SW480 (cell line): ENCODE data around the gene JMJD8.

Experiments used
- DNase-seq: peaks from one replicate; pipeline ENCODE4 v3.0.0-alpha.2; 2016; ENCODE audit warnings: low spot score

Gene JMJD8

DNA sequence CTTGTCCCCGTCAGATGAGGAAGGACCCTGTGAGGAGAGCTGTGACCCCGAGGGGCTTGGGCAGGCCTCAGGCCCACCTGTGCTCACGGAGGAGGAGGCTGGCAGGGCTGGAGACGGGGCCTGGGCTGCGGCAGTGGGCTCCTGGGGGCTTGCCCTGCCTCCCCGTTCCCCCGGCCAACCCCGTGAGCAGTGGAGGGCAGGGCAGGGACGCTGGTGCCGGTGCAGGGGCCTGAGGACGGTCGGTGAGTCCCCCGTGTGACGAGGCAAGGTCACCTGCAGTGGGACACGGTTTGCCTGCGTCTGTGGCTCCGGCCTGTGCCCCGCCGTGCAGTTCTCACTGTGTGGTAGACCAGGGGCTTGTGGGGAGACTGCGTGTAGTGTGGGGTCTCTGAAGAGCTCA lies 24.5 kb downstream of the JMJD8 start:
- no peak for DNase-seq

DNA sequence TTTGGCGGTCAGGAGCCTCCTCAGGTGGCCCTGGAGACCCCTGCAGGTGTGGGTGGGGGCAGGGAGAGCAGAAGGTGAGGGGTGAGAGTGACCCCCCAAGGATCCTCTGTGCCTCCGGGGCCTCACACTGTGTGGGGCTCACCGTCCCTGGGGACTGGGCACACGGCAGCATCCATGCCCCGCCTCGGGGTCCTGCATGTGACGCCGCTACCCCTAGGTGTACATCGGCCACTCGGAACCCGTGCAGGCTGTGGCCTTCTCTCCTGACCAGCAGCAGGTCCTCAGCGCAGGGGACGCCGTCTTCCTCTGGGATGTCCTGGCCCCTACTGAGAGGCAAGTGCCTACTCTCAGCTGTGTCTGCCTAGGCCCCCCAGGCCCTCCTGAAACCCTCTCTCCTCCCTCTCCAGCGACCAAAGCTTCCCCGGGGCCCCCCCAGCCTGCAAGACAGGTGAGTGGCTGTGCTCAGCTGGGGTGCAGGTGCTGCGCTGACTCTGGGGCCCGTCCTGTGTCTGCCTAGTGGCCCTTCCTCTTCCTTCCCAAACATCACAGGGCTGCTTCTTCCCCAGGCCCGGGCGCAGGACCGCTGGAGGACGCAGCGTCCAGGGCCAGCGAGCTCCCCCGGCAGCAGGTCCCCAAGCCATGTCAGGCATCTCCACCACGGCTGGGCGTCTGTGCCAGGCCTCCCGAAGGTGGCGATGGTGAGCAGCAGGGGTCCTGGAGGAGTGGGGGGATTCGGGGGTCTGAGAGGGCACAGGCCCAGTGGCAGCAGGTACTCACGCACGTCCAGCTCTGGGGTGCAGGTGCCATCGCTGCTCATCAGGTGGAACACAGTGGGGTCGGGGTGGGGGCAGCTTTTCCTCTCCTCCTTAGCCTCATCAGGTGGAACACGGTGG lies 25.2 kb downstream of the JMJD8 start:
- DNase-seq = no peak

DNA sequence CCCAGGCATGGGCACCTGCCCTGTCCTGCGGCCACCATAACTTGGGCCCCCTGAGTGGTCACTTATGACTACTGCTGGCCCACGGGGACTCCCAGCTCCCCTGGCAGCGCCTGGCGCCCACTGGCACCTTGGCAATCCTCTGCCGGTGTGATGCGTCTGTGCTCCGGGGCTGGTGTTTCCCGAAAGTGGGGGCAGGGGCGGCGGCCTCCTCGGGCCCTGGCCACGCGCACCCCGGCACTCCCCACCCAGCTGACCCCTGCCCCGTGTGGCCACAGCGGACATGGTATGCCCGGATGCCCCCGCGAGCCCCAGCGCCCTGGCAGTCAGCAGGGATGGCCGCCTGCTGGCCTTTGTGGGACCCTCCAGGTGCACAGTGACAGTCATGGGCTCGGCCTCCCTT lies 26.6 kb downstream of the JMJD8 start:
- DNase-seq = no peak

DNA sequence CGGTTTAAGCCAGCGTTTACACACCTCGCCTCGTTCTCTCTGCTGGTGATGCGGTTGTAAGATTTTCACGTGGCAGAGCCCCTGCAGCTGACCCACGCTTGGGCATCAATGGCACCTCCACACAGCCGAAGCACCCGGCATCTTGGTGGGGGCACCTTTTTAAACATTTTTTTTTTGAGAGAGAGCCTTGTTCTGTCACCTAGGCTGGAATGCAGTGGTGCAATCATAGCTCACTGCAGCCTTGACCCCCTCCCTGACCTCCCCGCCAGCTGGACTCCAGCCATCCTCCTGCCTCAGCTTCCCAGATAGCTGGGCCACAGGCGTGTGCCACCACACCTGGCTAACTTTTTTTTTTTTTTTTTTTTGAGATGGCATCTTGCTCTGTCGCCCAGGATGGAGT lies 30.1 kb downstream of the JMJD8 start:
- no peak for DNase-seq

DNA sequence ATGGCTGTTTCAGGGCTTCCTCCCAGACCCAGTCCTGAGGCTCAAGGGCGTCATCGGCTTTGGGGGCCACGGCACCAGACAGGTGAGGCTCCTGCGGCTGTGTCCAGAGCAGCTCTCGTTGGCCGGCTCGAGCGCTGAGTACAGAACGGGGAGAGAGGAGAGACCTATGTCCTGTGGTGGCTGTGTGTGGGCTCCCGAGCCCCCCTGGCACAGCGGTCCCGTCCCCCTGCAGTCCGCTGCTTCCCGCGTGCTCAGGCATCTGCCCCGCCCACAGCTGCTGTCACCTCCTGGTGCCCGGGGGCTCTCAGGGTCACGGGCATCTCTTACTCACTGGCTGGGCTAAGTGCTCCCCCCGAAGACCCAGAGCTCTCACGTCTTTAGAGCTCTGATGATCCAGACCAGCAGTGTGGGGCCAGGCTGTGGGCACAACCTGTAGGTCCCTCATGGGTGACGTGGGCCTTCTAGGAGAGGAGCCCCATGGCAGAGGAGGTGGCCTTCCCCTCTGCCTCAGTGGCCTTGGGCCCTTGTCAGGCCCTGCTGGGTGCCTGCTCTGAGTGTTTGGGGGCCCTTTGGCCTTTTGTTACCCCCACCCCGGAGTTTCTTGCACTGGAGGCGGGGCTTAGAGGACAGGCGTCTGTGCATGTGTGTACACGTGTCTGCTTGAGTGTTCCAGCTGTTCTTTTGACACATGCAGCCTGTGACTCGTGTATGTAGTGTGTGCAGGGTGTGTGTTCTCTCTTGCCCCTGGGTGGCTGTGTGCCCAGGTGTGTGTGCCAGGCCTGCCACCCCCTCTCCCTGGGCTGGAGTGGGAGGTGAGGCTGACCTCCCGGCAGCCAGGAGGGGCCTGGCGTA lies 31.5 kb downstream of the JMJD8 start:
- DNase-seq = no peak

GRCh38 chr16:651844-652243 lies 32.3 kb downstream of the JMJD8 start:
- no peak for DNase-seq

GRCh38 chr16:649631-650030 lies 34.5 kb downstream of the JMJD8 start:
- no peak for DNase-seq

GRCh38 chr16:648781-649589 lies 35.1 kb downstream of the JMJD8 start, which contains the start of gene WDR90:
Gene WDR90 (plus strand): TSS chr16:649365. CDS start chr16:649417, 52 bp downstream.
- peak; percentile 89 for DNase-seq

DNA sequence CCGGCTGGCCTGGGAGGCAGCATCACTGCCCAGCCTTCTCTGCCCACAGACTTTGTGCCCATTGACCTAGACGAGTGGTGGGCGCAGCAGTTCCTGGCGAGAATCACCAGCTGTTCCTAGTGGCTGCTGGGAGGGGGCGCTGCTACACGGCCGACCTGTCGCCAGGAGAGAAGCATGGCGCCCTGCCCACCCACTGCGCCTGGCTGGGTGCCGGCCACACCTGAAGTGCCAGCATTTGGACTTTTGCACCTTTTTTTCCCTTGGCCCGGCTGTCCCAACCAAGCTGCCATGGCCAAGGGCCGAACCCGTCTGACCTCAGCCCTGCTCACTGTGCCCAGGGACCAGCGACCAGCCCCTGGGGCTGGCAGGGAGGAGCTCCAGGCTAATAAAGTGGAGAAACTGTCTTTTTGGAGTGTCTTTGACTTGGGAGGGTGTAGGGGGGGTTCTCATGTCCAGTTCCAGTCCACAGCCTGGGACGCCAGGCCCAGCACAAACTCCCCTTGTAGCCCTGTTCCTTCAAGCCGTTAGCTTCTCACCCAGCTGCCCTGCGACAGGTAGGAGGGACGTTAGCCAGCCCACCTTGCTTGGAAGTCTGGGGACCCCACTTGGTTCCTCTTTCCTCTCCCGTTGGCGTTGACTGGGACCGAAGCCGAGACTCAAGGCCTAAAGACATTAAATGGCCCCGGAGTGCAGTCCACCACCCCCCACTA lies 35.9 kb downstream of the JMJD8 start:
- DNase-seq = peak; percentile 74

- DNase-seq = no peak
These were observed 36.8 kb downstream of the JMJD8 start for GRCh38 chr16:647173-647902.

- no peak for DNase-seq
These were observed 37.4 kb downstream of the JMJD8 start for GRCh38 chr16:646679-647172.

DNA sequence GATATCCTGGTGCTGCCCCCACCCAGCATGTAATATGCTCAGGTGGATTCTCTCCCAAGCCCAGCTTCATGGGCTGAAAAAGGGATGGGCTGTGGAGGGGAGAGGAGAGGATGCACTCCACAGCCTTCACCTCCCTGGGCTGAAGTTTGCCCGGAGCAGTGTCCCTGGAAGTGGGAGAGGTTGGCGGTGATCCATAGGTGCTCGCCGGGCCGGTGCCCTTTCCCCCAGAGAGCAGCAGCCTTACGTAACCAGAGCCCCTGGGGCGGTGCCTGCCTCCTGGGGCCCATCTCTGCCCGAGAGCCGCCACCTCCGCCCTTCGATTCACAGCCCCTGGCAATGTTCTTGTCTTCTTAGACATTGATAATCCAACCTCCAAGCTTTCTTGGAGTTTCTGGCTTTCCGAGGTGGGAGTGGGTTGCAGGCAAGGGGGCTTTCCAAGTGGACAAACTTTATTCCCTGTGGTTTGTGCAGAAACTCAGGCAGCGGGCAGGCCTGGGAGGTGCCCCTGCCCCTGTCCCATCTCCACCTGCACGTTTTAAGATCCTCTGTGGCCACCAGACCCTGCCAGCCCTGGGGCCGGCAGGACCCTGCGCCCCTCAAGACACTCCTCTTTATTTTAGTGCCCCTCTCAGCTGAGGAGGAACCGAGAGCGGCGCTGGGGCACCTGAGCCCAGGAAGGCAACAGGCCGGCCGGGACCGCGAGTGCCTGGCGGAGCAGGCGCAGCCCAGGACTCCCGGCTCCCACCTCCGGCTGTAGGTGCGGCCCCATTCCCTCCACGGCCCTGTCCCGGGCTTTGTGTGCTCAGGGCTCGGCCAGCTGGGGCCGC lies 38.1 kb downstream of the JMJD8 start:
- no peak for DNase-seq

- no peak for DNase-seq
These were observed 39.6 kb downstream of the JMJD8 start for GRCh38 chr16:644556-644955.

DNA sequence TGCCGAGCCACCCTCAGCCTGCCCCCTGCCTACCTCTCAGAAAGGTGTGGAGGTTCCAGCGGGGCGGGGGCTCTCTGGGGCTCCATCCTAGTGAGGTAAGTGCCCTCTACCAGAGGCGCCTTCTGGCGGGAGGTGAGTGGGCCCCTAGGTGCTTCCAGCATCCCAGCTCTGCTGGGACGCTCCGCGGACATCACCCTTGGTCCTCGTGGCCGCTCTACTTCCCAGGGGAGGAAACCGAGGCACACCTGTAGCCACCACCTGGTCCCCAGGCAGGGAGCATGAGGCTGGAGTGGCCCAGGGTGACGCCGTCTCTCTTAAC lies 41.1 kb downstream of the JMJD8 start:
- no peak for DNase-seq

GRCh38 chr16:642189-643049 lies 41.7 kb downstream of the JMJD8 start:
- DNase-seq = peak; percentile 55

DNA sequence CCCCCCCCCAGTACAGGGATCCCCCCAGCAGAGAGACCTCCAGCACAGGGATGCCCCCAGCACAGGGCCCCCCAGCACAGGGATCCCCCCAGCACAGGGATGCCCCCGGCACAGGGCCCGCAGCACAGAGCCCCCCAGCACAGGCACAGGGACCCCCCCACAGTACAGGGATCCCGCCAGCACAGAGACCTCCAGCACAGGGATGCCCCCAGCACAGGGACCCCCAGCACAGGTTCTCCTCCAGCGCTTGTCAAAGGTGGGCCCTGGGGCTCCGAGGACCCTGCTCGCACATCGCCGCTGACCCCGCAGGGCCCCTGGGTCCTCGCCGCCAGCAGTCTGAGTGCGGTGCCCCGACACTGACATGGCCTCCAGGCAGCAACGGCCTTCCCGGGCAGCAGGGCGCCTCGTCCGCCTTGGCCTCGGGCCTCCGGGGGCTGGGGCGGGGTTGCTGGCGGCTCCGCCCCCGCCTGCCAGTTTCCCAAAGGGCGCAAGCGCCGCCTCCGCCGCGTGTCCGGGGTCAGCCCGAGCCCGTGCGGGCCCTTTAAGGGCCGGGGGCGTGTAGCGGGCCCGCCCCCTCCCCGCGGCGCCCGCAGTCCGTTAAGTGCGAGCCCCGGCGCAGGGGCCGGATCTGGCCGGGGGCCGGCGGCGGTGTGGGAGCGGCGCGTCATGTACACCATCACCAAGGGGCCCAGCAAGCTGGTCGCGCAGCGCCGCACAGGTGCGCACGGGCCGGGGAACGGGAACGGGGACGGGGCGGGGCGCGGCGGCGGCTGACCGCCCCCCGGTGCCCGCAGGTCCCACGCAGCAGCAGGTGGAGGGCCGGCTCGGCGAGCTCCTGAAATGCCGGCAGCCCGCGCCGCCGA lies 42.6 kb downstream of the JMJD8 start, which contains the start of gene MCRIP2:
MCRIP2 (plus strand) TSS at position 503 of the 863 bp plus-strand sequence; CDS start at position 667, 164 bp downstream.
- peak; percentile 82 for DNase-seq

DNA sequence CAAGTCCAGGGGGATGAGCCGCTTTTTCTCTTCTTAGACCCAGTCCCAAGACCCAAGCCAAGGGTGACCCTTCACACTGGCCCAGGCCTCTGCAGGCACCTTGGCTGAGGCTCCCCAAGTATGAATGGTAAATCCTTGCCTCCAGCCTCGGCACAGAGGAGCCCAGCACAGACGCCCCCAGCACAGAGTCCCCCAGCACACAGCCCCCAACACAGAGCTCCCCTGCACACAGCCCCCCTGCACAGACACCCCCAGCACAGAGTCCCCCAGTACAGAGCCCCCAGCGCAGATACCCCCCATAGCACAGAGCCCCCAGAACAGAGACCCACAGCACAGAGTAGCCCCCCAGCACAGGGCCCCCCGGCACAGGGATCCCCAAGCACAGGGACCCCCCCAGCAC lies 43.5 kb downstream of the JMJD8 start:
- no peak for DNase-seq

DNA sequence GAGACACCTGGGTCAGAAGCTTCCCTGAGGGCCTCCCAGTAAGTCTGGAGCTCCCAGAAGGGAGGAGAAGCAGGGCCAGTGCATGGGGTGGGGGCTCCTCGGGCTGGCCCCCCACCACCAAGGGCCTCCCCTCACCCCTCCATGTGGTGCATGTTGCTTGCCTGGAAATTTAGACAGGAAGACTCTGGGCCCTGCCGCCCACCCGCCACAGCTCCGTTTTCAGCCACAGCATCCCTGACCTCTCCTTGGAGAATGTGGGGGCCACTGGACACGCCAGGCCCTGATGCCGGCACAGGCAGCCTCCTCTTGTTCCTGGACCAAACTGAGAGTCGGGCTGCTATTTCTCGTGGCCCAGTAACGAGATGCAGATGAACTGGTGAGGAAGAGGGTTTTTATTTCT lies 45.3 kb downstream of the JMJD8 start:
- DNase-seq = no peak
